BE2C (cell line): ENCODE measurements around the gene FAM83C.

Source experiments
- DNase-seq: peaks from one replicate; pipeline ENCODE4 v3.0.0-alpha.2; 2020
- H3K27me3 ChIP-seq: fragments of 250-450 bp; sonication (Bioruptor Pico); 2 replicates; pipeline ENCODE4 v1.5.1; 2020; ENCODE audit warnings: mild to moderate bottlenecking
- H3K36me3 ChIP-seq: fragments of 250-450 bp; sonication (Bioruptor Pico); 2 replicates; pipeline ENCODE4 v1.5.1; 2020; ENCODE audit warnings: mild to moderate bottlenecking
- H3K4me1 ChIP-seq: fragments of 250-450 bp; sonication (Bioruptor Pico); 2 replicates; pipeline ENCODE4 v1.5.1; 2020
- H3K4me3 ChIP-seq: 2 replicates; pipeline ENCODE4 v1.5.1; 2011; ENCODE audit warnings: low read depth, low read length
- H3K9me3 ChIP-seq: fragments of 250-450 bp; sonication (Bioruptor Pico); 2 replicates; pipeline ENCODE4 v1.5.1; 2020
- TF ChIP-seq, protein P1 (sequence below): IDR thresholded peaks from 2 replicates; pipeline ENCODE4 v1.5.1; 2012; ENCODE audit warnings: mild to moderate bottlenecking, low read depth, low read length

FAM83C gene

GRCh38 chr20:35303382-35303734 is 11.1 kb upstream of the FAM83C start:
- Histone ChIP-seq H3K36me3 (0 out of 2 replicates have a peak, but pooled peaks cover 4% of the 10 kb centered on the region), H3K4me3 (no peak overlapping the region), H3K27me3 (no peaks in the 10 kb centered on the region), H3K9me3 (no peaks in the 10 kb centered on the region), H3K4me1 (no peaks in the 10 kb centered on the region)
- DNase-seq, result no peak
- TF ChIP-seq, protein P1, sequence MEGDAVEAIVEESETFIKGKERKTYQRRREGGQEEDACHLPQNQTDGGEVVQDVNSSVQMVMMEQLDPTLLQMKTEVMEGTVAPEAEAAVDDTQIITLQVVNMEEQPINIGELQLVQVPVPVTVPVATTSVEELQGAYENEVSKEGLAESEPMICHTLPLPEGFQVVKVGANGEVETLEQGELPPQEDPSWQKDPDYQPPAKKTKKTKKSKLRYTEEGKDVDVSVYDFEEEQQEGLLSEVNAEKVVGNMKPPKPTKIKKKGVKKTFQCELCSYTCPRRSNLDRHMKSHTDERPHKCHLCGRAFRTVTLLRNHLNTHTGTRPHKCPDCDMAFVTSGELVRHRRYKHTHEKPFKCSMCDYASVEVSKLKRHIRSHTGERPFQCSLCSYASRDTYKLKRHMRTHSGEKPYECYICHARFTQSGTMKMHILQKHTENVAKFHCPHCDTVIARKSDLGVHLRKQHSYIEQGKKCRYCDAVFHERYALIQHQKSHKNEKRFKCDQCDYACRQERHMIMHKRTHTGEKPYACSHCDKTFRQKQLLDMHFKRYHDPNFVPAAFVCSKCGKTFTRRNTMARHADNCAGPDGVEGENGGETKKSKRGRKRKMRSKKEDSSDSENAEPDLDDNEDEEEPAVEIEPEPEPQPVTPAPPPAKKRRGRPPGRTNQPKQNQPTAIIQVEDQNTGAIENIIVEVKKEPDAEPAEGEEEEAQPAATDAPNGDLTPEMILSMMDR, result no peak

DNA sequence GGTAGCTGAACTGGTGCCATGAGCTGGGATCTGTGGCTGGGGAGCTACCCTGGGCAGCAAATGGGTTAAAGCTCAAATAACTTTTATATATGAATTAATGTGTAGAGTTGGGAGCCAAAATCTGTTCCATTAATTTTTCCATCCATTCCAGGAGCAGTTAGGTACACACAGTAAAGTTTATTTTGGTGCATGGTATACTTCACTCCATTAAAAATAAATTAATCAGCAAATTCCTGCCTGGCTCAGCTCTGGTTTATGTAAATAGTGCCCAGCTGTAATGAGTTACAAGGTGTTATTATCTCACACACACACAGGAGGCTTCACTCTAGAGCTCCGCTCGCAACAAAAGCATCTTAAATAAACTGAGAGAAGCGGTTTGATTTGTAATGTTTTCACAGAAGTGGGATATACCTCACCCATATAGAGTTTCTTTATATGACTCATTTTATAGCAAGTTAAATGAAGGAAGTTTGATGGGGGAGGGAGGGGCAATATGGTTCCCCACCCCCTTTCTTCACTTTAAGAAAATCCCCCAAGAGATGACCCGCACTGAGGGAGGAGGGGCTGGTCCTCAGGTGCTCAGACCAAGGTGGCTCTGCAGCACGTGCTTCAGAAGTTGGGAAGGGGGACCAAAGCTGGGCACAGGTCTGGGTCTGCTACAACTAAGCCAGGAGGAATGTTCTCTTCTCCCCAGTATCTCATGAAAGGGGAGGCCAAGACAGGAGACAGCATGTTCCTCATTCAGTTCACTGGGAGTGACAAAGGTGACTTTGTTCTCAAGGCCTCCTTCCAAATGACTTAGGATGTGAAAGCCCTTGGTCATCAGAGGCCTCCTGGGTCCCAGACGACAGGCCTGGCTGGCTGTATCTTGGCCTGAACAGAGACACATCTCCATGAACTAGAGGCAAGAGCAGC is 10.5 kb upstream of the FAM83C start:
- 0 out of 2 replicates have a peak, but pooled peaks cover 4% of the 10 kb centered on the region for H3K36me3 ChIP-seq
- no peaks in the 10 kb centered on the region for H3K4me1 ChIP-seq
- no peaks in the 10 kb centered on the region for H3K9me3 ChIP-seq
- H3K4me3 ChIP-seq, result no peak overlapping the region
- TF ChIP-seq, protein P1, result no peak
- no peaks in the 10 kb centered on the region for H3K27me3 ChIP-seq
- no peak for DNase-seq

DNA sequence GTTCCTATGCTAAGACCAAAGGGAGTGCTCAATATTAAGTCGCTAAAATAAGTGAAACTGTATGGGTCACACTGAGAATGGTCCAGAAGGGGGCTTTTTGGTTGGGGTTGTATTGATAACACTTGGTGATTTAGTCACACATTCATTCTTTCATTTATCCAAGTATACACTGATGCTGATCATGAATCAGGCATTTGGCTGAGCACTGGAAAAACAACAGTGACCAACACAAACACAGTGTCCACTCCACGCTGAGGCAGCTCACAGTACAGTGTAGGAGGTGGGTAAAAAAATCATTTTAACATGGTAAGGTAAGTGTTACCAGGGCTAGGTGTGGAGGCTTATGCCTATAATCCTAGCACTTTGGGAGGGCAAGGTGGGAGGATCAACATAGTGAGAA is 9.2 kb upstream of the FAM83C start:
- H3K36me3 ChIP-seq, result 0 out of 2 replicates have a peak, but pooled peaks cover 4% of the 10 kb centered on the region
- no peak overlapping the region for H3K4me3 ChIP-seq
- TF ChIP-seq, protein P1, result no peak
- no peak for DNase-seq
- no peaks in the 10 kb centered on the region; the same call in 1 of the 2 replicates for H3K4me1 ChIP-seq
- no peaks in the 10 kb centered on the region for H3K9me3 ChIP-seq
- H3K27me3 ChIP-seq, result no peaks in the 10 kb centered on the region

GRCh38 chr20:35300469-35301262 is 8.4 kb upstream of the FAM83C start:
- Histone ChIP-seq H3K4me3 (no peak overlapping the region), H3K27me3 (no peaks in the 10 kb centered on the region), H3K4me1 (peaks cover 4% of the 10 kb centered on the region; the same call in 1 of the 2 replicates), H3K36me3 (0 out of 2 replicates have a peak, but pooled peaks cover 4% of the 10 kb centered on the region), H3K9me3 (no peaks in the 10 kb centered on the region)
- DNase-seq, result no peak
- TF ChIP-seq, protein P1, result no peak

DNA sequence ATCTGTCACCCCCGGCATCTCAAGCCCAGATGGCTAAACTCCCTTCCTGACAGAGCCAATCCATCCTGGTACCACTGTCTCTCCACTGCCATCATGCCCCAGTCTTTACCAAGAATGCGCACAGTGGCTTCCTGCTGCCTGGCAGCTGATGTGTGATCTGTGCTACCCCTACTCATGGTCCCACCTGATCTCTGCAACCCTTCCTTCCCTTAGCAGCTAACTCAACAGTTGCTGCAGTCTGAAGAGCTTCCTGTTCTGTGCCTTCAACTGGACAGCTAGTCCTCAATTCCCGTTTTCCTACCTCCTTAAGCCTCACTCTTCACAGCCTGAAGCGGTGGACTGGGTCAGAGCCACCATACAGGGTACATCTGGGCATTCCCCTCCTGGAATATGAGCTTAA is 7.6 kb upstream of the FAM83C start:
- Histone ChIP-seq H3K27me3 (no peaks in the 10 kb centered on the region), H3K36me3 (0 out of 2 replicates have a peak, but pooled peaks cover 4% of the 10 kb centered on the region), H3K4me1 (peaks cover 6% of the 10 kb centered on the region; the same call in 1 of the 2 replicates), H3K9me3 (no peaks in the 10 kb centered on the region), H3K4me3 (no peak overlapping the region)
- TF ChIP-seq, protein P1, result no peak
- DNase-seq, result no peak
